Ectodermal cell (in vitro differentiated cells): ENCODE measurements around the gene SCUBE2.
"Not testable (repeated sequence)": the region's sequence is repeated elsewhere in the genome, so short reads cannot be mapped to it uniquely, and the experiment has no call there.

Source experiments
- H3K27ac ChIP-seq: 2 replicates; pipeline ENCODE4 v1.7.0; 2013; ENCODE audit warnings: mild to moderate bottlenecking, low read depth, low read length; ENCODE audit not compliant: insufficient read depth, poor library complexity, severe bottlenecking
- H3K27me3 ChIP-seq: 2 replicates; pipeline ENCODE4 v1.7.0; 2013; ENCODE audit warnings: mild to moderate bottlenecking, low read length; ENCODE audit not compliant: insufficient read depth, control insufficient read depth, poor library complexity, severe bottlenecking
- H3K36me3 ChIP-seq: one replicate; pipeline ENCODE4 v1.7.0; 2013; ENCODE audit warnings: low read length; ENCODE audit not compliant: control insufficient read depth, insufficient read depth
- H3K4me1 ChIP-seq: one replicate; pipeline ENCODE4 v1.7.0; 2013; ENCODE audit warnings: low read length; ENCODE audit not compliant: control insufficient read depth, insufficient read depth
- H3K4me3 ChIP-seq: 2 replicates; pipeline ENCODE4 v1.7.0; 2013; ENCODE audit warnings: low read depth, low read length, control low read depth; ENCODE audit not compliant: insufficient read depth
- H3K9me3 ChIP-seq: 2 replicates; pipeline ENCODE4 v1.7.0; 2013; ENCODE audit warnings: mild to moderate bottlenecking, low read length, moderate library complexity; ENCODE audit not compliant: control insufficient read depth
- WGBS, 2 experiments: methylation state at CpG; one replicate each; pipeline ENCODE4 v1.1.7; 2013; ENCODE audit warnings: missing lambda C conversion rate in 2 of 2; 5-methylcytosine and 5-hydroxymethylcytosine counted together

SCUBE2 gene

GRCh38 chr11:8997451-8997850 lies 93.9 kb downstream of the SCUBE2 start:
- no peaks in the 10 kb centered on the region for H3K4me1 ChIP-seq
- H3K36me3 ChIP-seq: no peaks in the 10 kb centered on the region
- H3K4me3 ChIP-seq: no peak overlapping the region
- H3K27ac ChIP-seq: no peak overlapping the region
- WGBS, 2 experiments: 93 to 99% methylated on average over 2 to 3 of the region's 3 CpGs
- peaks cover 21% of the 10 kb centered on the region for H3K27me3 ChIP-seq
- H3K9me3 ChIP-seq: no peaks in the 10 kb centered on the region

- 71 to 77% methylated on average over 1 of the region's 1 CpG for WGBS, 2 experiments
- no peaks in the 10 kb centered on the region for H3K36me3 ChIP-seq
- no peak overlapping the region for H3K27ac ChIP-seq
- H3K9me3 ChIP-seq: no peaks in the 10 kb centered on the region
- H3K4me1 ChIP-seq: no peaks in the 10 kb centered on the region
- H3K27me3 ChIP-seq: no peaks in the 10 kb centered on the region
- no peak overlapping the region for H3K4me3 ChIP-seq
Observed at GRCh38 chr11:8989453-8989852, 101.9 kb downstream of the SCUBE2 start.

- Histone ChIP-seq H3K27ac (no peak overlapping the region), H3K9me3 (no peaks in the 10 kb centered on the region), H3K4me3 (no peak overlapping the region), H3K27me3 (no peaks in the 10 kb centered on the region), H3K36me3 (no peaks in the 10 kb centered on the region), H3K4me1 (no peaks in the 10 kb centered on the region)
- WGBS, 2 experiments: 96 to 98% methylated on average over 3 of the region's 3 CpGs
Observed at GRCh38 chr11:8988329-8989234, 102.8 kb downstream of the SCUBE2 start.

GRCh38 chr11:8987446-8987845 lies 104.0 kb downstream of the SCUBE2 start:
- no peak overlapping the region for H3K4me3 ChIP-seq
- no peaks in the 10 kb centered on the region for H3K27me3 ChIP-seq
- no peaks in the 10 kb centered on the region for H3K4me1 ChIP-seq
- no peaks in the 10 kb centered on the region for H3K9me3 ChIP-seq
- 95 to 98% methylated on average over 2 of the region's 2 CpGs for WGBS, 2 experiments
- H3K27ac ChIP-seq: no peak overlapping the region
- H3K36me3 ChIP-seq: no peaks in the 10 kb centered on the region

- not testable (repeated sequence) for H3K9me3 ChIP-seq, H3K36me3 ChIP-seq, H3K4me1 ChIP-seq, H3K27me3 ChIP-seq, H3K4me3 ChIP-seq, H3K27ac ChIP-seq
- 94 to 98% methylated on average over 6 of the region's 6 CpGs for WGBS, 2 experiments
Observed at GRCh38 chr11:8986772-8987171, 104.6 kb downstream of the SCUBE2 start.

- no peaks in the 10 kb centered on the region for H3K9me3 ChIP-seq
- H3K4me3 ChIP-seq: no peak overlapping the region
- H3K27me3 ChIP-seq: no peaks in the 10 kb centered on the region
- no peaks in the 10 kb centered on the region for H3K4me1 ChIP-seq
- no peaks in the 10 kb centered on the region for H3K36me3 ChIP-seq
- no peak overlapping the region for H3K27ac ChIP-seq
- 94 to 97% methylated on average over 5 of the region's 5 CpGs for WGBS, 2 experiments
Observed at GRCh38 chr11:8985462-8985861, 105.9 kb downstream of the SCUBE2 start.

- H3K27me3 ChIP-seq: no peaks in the 10 kb centered on the region
- H3K4me3 ChIP-seq: no peak overlapping the region
- H3K9me3 ChIP-seq: no peaks in the 10 kb centered on the region
- H3K4me1 ChIP-seq: no peaks in the 10 kb centered on the region
- H3K27ac ChIP-seq: no peak overlapping the region
- no peaks in the 10 kb centered on the region for H3K36me3 ChIP-seq
- 91 to 99% methylated on average over 2 of the region's 2 CpGs for WGBS, 2 experiments
Observed at GRCh38 chr11:8983552-8983951, 107.8 kb downstream of the SCUBE2 start.

- Histone ChIP-seq H3K9me3 (no peaks in the 10 kb centered on the region), H3K4me1 (no peaks in the 10 kb centered on the region), H3K4me3 (no peak overlapping the region), H3K27ac (no peak overlapping the region), H3K36me3 (no peaks in the 10 kb centered on the region), H3K27me3 (no peaks in the 10 kb centered on the region)
- WGBS, 2 experiments: 88 to 96% methylated on average over 3 of the region's 3 CpGs
Observed at GRCh38 chr11:8980485-8980884, 110.9 kb downstream of the SCUBE2 start.

GRCh38 chr11:8979365-8979764 lies 112.0 kb downstream of the SCUBE2 start:
- WGBS, 2 experiments: no CpG with 5 or more reads among the region's 7 CpGs
- not testable (repeated sequence) for H3K4me3 ChIP-seq, H3K27ac ChIP-seq, H3K4me1 ChIP-seq, H3K36me3 ChIP-seq, H3K9me3 ChIP-seq, H3K27me3 ChIP-seq

GRCh38 chr11:8973121-8973520 lies 118.3 kb downstream of the SCUBE2 start:
- no peak overlapping the region for H3K4me3 ChIP-seq
- no peaks in the 10 kb centered on the region for H3K9me3 ChIP-seq
- no peaks in the 10 kb centered on the region for H3K4me1 ChIP-seq
- WGBS, 2 experiments: 90 to 91% methylated on average over 3 of the region's 3 CpGs
- no peak overlapping the region for H3K27ac ChIP-seq
- H3K27me3 ChIP-seq: no peaks in the 10 kb centered on the region
- no peaks in the 10 kb centered on the region for H3K36me3 ChIP-seq
